HG02852 (cell line): ENCODE results near the gene KIAA0513.

Source experiments
- ATAC-seq: cut with Tn5 transposase; IDR thresholded peaks from one replicate; pipeline ENCODE4 v1.9.1; 2021; ENCODE audit warnings: mild to moderate bottlenecking, moderate library complexity; ENCODE audit not compliant: unreplicated experiment

KIAA0513 gene

DNA sequence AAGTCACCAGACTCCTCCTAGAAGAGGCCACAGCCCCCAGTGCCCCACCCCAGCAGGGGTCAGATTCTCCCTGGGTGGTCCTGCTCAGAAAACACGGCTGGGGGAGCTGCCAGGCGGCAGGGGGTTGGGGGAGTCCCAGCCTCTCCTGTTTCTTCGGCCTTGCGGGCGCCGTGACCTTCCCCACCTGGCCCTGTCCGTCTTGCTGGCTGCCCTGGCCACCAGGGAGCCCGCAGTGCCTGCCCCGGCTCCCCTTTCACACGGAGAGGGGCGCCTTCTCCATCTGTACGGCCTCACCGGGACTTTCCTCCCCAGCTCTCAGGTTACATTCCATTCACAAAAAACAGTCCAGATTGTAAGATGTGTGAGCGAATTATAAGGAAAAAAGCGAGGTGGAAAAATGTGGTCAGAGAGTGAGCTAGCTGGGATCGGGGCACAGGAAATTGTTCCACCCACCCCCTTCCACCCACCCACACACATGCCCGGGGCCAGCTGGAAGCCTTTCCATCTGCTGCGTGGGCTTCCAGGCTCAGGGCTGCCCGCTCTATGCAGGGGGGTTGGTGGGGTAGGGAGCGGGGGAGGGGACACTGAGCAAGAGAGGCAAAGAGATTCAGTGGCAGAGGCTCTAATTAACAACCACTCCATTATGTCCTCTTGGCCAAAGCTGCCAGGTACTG is 99.2 kb downstream of the KIAA0513 start:
- ATAC-seq = no peak

DNA sequence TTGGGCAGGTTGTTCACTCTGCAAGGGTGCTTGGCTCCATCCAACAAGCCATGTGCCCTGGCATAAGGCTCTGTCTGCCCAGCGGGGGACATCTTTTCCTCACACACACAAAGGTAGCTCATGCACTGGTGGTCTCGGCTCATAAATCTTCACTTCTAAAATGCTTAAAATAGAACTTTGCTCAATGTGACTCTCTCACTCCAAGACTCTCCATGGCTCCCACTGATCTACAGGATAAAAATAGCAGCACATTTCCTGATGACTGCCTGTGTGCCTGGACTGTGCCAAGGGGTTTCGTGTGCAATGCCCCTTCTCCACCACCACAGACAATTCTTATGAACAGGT is 99.8 kb downstream of the KIAA0513 start:
- no peak for ATAC-seq

DNA sequence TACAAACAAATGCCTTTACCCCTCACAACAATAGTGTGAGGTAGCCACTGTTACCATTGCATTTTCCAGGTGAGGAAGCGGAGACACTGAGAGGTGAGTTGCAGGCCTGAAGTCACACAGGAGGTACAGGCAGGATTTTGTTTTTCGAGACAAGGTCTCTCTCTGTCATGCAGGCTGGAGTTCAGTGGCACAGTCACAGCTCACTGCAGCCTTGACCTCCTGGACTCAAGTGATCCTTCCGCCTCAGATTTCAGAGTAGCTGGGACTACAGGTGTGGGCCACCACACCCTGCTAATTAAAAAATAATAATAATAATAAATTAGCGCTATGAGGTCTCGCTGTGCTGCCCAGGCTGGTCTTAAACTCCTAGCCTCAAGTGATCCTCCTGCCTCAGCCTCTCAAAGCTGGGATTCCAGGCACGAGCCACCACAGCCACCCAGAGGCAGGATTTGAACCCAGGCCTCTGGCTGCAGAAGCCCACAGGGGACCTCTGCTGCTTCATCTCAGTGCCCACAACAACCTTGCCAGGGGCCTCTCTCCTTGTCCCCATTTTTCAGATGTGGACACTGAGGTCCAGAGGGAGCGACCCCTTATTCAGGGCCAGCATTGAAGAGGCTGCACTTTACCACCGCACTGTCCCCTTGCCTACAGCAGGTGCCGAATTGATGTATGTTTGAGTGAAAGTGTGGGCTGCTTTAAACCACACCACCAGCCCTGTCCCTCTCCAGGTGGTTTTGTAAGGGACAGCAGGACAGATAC is 100.7 kb downstream of the KIAA0513 start:
- no peak for ATAC-seq

DNA sequence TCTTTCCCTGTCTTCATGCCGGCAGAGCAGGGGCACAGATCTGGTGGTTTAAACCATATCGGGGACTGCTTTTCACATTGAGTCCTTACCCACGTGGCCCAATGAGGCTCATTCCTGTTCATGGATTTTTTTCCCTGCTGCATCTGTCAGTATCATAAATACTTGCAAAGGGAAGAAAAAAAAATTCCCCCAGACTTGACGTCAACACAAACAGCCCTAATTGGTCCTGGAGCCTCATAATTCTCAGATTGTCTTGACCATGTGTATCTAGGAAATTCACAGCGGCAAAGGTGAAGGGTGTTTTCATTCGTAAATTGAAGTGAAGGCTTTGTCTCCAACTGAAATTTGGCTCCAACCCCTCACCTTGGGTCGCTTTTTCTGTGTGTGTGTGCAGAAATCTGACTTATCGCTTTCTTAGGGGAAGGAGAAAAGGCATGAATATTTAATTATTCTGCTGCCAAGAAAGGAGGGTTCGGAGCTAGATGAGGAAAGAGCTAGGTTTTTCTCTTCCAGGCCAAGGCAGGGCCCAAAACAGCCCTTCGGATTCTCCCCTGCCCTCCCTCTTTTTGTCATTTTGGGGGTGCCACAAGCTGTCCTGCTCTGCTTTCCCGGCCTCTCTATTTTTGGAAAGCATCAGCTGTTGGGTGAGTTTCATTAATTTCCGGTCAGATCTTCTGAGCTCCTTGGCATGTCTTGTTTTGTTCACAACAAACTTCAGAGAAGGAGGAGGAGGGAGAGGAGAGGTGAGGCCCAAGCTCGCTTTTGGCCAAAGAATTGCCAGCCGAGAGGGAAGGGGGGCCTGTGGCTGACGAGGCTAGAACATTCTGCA is 102.5 kb downstream of the KIAA0513 start:
- ATAC-seq = no peak

DNA sequence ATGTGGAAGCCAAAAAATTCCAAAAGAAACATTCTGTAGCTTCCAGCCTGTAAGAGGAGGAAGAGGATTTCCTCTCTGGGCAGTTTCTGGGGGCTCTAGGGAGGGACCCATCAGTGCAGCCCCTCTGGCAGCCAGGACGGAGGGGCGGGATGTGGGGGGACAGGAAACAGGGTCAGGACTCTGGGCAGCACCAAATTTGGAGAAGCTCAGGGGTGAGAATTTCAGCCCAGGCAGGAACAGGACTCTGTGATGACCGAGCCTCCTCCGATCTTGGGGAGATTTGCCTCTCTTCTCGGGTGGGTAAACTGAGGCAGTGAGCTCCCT is 103.1 kb downstream of the KIAA0513 start:
- ATAC-seq = no peak

DNA sequence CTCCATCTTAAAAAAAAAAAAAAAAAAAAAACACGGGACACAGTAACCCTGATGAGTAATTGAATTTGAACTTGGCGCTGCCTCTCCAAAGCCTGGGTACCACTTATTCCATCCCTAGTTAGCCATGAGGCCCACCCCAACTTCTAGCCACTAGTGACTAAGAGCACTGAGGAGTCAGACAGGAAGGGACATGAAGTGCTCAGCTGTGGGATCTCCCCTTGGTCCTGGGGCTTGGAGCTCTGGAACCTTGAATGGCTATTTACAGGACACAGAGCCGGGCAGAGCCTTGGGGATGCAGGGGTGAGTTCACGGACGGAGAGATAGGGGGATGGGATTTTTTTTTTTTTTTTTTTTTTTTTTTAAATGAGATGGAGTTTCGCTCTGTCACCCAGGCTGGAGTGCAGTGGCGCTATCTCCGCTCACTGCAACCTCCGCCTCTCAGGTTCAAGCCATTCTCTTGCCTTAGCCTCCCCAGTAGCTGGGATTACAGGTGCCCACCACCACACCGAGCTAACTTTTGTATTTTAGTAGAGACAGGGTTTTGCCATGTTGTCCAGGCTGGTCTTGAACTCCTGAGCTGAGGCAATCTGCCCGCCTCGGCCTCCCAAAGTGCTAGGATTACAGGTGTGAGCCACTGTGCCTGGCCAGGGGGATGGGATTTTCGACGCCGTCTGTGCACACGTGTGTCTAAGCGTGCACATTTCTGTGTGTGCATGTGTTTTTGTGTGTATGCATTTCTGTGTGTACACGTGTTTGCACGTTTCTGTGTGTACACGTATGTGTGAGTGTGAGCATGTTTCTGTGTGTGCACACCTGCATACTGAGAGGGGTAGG is 105.1 kb downstream of the KIAA0513 start:
- no peak for ATAC-seq

DNA sequence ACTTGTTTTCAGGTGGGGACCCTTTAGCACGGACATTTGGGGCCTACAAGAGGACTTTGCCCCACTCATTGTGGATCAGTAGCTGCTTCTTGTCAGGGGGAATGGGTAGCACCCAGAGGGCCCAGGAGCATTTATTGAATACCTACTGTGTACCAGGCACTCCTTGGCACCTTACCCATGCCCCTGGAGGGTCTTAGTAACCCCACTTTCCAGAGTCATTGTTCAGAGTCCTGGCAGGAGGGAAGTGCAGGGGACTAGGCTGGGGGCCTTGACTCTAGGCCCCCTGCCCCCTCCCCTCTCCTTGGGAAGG is 105.7 kb downstream of the KIAA0513 start:
- no peak for ATAC-seq

DNA sequence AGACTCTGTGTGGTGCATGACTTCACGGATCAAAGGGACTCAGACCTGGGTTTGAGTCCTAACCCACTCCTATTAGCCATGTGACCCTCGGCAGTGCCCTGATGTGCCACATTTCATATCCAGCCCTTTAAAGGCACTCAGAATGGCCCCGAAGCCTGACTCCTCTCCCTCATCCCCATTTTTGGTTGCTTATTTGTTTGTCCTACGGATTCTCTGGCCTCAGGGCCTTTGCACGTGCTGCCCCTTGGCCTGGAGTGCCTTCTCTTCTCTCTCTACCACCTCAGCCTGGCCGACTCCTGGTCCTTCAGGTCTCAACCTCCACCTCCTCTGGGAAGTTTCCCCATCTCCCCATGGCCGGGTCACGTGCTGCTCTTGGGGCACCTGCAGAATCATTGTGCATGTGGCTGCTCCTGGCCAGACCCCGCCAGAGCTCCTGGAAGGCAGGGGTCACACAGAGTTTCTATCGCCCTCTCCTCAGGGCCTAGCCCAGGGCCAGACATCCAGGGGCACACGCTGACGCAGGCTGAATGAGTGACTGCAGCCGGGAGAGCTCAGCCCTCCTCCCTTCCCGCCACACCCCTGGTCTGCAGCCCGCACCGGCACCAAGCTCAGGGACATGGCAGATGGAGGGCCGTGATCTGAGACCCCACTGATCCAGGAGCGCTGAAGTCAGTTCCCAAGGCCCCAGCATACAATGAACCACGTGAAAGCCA is 106.6 kb downstream of the KIAA0513 start:
- ATAC-seq = no peak

DNA sequence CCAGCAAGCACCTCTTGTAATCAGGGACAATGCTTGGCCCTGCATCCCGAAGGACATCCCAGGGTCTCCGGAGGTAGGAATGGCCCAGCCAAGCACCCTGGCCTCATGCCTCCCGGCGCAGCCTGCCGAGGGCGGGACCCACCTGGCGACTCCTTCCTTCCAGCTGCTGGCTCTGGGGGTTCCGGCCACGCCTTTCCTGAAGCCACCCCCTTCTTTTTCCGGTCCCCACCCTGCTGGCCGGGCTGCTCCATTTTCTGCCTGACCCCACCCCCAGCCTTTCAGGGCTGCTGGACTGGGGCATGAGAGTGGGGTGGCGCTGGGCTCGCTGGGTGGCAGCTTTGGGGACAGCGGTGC is 107.2 kb downstream of the KIAA0513 start:
- ATAC-seq = no peak

DNA sequence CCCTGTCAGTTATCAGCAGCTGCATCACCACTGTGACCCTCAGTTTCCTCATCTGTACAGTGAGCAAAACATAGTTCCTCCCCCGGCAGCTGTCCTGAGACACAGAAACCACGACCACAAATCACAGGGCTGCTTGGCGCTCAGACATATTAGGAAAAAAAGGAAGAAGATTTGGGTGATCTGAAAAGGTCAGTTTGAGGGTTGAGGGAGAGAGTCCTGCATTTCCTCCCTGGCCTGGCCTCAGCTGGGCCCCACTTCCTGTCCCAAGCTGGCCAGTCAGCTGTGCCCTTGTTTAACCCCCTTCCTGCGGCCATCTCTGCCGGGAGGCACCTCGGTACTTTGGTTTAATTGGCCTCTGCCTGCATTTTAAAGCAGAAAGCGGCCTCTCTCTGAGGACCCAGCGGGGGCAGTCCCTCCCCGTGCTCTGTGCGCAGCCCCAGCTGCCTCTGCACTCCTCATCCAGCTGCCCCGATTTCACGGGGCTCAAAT is 108.7 kb downstream of the KIAA0513 start:
- no peak for ATAC-seq

DNA sequence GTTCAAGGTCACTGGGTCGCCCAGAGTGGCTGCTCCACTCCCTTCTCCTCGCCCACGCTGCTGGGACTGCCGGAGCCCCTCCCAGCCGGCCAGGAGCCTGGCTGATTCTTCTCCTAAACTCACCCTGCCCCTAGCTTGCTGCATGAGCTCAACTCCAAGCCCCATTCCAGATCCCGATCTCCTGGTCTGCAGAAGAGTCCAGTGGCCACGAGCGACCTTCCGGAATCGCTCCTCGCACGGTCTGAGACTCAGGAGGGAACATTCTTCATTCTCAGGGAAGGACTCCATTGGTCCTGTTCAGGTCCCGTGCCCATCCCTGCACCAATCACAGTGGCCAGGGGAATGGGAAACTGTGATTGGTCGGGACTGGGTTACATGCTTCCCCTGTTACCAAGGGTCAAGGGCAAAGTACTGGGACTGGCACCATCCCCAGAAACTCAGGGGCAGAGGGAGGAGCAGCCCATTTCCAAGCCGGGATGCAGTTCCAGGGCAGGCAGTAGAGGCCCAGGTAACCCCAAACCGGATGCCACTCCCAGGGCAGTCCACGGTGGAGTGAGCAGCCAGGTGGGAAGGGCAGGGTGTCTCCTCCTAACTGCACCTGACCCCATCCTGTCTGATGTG is 109.2 kb downstream of the KIAA0513 start:
- no peak for ATAC-seq

DNA sequence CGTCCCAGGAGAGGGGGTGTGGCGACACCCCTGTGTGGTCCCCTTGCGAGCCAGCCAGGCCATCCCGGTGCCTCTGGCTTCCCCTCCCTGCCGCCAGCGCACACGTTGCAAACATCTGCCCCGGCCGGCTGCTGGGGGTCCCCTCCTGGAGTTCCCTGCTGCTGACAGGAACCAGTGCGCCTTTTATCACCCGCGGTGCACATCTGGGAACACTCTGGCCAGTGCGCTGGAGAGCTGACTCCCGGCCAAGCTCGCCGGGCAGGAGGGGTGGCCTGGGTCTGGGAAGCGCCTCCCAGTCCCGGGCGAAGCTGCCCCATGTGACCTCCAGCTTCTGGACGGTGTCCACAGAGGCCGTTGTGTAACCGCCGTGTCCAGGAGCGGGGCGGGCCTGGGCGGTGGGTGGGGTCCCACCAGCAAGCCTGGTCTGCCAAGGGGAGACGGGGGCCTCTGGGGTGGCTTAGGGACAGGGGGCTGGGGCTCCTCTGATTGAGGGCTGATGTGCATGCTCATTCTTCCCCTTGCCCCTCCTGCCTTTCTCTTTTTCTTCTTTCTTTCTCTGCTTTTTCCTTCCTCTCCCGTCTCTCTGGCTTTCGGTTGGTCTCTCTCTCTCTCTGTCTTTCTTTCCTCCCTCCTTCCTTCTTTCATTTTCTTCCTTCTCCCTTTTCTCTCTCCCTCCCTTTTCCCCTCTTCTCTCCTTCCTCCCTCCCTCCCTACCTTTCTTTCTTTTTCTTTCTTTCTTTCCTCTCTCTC is 109.9 kb downstream of the KIAA0513 start:
- no peak for ATAC-seq

DNA sequence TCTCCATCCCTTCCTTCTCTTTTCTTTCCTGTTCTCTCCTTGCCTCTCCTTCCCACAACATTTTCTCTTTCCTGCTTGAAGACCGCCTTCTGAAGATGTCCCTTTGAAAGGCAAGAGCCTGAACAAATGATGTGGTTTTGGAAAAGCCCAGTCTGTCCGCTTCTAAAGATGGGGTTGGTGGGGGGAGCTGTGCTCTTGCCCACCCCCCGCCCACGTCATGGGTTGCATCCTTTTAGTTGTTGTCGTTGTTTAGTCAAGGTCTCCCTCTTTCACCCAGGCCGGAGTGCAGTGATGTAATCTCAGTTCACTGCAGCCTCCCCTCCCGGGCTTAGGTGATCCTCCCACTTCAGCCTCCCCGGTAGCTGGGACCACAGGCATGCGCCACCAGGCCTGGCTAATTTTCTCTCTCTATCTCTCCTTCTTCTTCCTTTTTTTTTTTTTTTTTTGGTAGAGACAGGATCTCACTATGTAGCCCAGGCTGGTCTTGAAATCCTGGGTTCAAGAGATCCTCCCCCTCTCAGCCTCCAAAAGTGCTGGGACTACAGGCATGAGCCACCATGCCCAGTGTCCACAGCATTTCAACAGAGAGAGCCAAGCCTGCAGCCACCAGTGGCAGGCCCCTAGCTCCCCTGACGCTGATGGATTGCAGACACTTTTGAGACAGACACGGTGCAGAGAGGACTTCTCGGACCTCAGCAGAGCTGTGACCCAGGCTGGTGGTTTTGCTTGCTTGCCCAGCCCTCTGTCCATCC is 110.7 kb downstream of the KIAA0513 start:
- ATAC-seq = no peak

DNA sequence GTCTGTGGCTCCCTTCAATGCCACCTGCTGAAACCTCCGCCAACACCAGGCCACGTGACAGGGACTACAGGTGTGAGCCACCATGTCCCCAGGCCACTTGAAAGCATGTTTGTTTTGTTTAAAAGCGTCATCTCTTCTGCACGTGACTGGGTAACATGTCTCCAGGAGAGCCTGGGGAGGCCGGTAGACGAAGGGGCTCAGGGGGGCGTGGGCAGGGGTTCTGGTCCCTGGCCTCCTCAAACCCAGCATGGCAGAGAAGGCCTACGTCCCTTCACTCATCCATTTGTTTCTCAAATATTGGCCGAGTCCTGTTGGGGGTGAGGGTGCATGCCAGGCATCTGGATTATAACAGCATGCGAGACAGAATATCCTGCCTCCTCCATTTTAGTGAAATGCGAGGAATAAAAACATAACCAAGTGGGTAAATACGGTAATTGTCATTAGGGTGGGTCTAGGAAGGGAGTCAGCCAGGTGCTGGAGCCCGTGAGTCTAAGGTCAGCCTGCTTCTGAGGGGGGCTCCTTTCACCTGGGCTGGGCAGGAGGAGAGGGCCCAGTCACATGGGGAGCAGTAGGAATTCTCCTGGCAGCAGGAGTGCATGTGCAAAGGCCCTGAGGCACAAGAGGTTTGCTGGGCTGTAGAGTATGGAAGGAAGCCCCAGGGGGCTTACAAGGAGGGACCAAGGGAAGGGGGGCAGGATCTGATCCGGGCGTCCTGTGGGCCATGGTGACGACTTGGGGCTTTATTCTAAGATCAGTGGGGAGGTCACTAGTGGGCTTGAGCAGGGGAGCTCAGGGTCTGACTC is 111.4 kb downstream of the KIAA0513 start:
- no peak for ATAC-seq

DNA sequence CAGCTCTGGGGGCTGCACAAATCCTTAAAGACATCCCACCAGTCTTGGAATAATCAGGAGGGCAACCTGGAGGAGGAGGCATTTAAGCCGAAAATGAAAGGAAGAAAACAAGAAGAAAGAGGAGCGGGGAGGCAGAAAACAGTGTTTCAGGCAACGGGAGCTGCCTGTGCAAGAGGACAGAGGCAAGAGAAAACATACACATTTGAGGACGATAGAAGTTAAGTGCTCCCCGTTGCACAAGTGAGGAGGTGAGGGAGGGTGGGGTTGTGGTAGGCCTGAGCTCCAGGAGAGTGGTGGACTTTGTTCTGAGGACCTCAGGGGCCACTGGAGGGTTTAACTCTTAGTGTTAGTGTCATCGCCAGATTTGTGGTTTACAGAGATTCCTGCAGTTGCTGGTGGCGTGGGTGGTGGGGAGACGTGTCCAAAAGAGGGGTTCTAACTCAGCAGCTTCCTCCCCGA is 112.3 kb downstream of the KIAA0513 start:
- ATAC-seq = no peak

DNA sequence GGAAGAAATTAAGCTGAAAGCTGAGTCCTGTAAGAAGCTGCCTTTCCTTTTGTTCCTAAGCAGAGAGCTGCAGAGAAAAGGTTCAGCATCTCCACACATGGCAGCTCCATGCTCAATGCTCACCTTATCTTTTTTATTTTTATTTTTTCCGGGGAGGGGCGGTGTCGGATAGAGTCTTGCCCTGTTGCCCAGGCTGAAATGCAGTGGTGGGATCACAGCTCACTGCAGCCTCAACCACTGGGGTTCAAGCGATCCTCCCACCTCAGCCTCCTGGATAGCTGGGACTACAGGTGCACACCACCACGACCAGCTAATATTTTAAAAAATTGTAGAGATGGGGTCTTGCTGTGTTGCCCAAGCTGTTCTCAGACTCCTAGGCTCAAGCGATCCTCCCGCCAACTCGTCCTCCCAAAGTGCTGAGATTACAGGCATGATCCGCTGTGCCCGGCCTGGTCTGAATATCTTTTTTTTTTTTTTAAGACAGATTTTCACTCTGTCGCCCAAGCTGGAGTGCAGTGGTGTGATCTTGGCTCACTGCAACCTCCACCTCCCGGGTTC is 112.9 kb downstream of the KIAA0513 start:
- ATAC-seq = no peak

DNA sequence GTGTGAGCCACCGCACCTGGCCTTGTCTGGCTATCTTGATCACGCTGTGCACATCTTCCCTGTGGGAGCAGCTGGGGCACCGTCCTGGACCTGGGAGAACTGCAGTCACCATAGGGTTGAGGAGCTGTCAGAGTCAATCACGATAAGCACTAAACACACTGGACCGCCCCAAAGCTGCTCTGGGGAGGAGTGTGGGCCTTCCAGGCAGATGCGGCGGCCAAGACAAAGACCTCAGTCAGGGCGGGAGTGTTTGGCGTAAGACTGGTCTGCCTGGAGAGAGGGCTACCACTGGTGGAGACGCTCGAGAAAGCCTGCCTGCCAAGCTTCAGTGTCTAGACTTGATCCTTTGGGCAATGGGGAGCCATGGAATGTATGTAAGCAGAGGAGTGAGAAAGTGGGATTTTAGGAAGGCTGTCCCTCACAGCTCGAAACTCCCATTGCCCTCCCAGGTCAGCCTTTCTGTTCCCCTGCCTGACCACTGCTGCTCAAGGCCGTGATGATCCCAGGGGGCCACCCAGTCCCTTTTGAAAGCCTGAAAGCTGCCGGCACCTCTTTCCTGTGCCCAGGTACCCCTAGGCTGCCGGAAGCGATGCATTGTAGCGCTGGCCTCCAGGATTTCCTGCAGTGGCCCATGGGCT is 114.0 kb downstream of the KIAA0513 start:
- ATAC-seq = no peak
